ENCODE data around the gene ODAM. TPM values are rescaled to one million over a fixed set of nuclear protein-coding genes. Genes with fewer than 3 reads are reported as not detected.
"Not testable (repeated sequence)": the region's sequence is repeated elsewhere in the genome, so short reads cannot be mapped to it uniquely, and the experiment has no call there.

The ODAM gene
- total and polyA plus RNA-seq, 2 of the 8 experiments (the other 6 are each of a cell fraction or from before 2014, with no cell fraction given), result 0.21 TPM; not detected in 1

- H2BK5ac ChIP-seq (ENCODE audit: low read depth, low read length); H4K20me1 ChIP-seq (replicated peaks in 1 of 2; ENCODE audit: control insufficient read depth in 1 of 2, insufficient read depth in 2 of 2, low read length in 2 of 2); H3K4me2 ChIP-seq (ENCODE audit: insufficient read depth in 1 of 2, low read depth in 2 of 2, low read length in 2 of 2); H3K14ac ChIP-seq (ENCODE audit: insufficient read length); H3K23ac ChIP-seq (ENCODE audit: insufficient read length); H3K27ac ChIP-seq (ENCODE audit: low read depth, low read length); H3K23me2 ChIP-seq (ENCODE audit: low read depth, low read length); H4K91ac ChIP-seq (replicated peaks; ENCODE audit: insufficient read length, low read length); H3K9ac ChIP-seq (replicated peaks in 1 of 4; ENCODE audit: extremely low read depth in 1 of 4, low read depth in 3 of 4, low read length in 3 of 4); FAIRE-seq; H2BK20ac ChIP-seq (ENCODE audit: low read length); H3K4me1 ChIP-seq (replicated peaks in 1 of 4; ENCODE audit: control insufficient read depth in 3 of 4, insufficient read depth in 4 of 4, low read length in 3 of 4); H3K56ac ChIP-seq (replicated peaks; ENCODE audit: insufficient read length, low read depth, low read length); H2AK5ac ChIP-seq (ENCODE audit: low read depth, low read length); H3K18ac ChIP-seq (ENCODE audit: extremely low read depth, low read length); H3K9me3 ChIP-seq (ENCODE audit: insufficient read depth in 2 of 2, low read depth in 1 of 2, low read length in 1 of 2); H2BK12ac ChIP-seq (ENCODE audit: low read depth, low read length); H3K79me2 ChIP-seq (ENCODE audit: control insufficient read depth in 1 of 2, insufficient read depth in 2 of 2, low read length in 2 of 2); DNase-seq (ENCODE audit: low read depth in 1 of 2, low spot score in 2 of 2); H3K4me3 ChIP-seq (ENCODE audit: extremely low read depth in 1 of 4, insufficient read depth in 2 of 4, low read depth in 3 of 4, low read length in 4 of 4); POLR2A ChIA-PET (ENCODE audit: partially characterized antibody); H2BK120ac ChIP-seq (replicated peaks; ENCODE audit: low read depth, low read length); H2BK15ac ChIP-seq (ENCODE audit: low read length); H3K36me3 ChIP-seq (ENCODE audit: control insufficient read depth in 2 of 4, insufficient read depth in 4 of 4, low read length in 3 of 4); H3K27me3 ChIP-seq (replicated peaks in 1 of 4; ENCODE audit: control insufficient read depth in 3 of 4, extremely low read depth in 1 of 4, insufficient read depth in 3 of 4, low read length in 3 of 4); H3K4ac ChIP-seq (replicated peaks; ENCODE audit: insufficient read length, low read depth, low read length); H3K79me1 ChIP-seq (ENCODE audit: low read depth, low read length); H4K5ac ChIP-seq (ENCODE audit: insufficient read length, low read depth, low read length); H4K8ac ChIP-seq (ENCODE audit: extremely low read depth, insufficient read depth, low read length): not testable (repeated sequence)
- peak overlapping the region; percentile 82; the same call in 1 of the 2 replicates for H2AFZ ChIP-seq (ENCODE audit: low read length)
- WGBS, 2 experiments (ENCODE audit: extremely low coverage in 1 of 2, insufficient coverage in 1 of 2, insufficient read length in 1 of 2, insufficient replicate concordance in 2 of 2, low coverage in 1 of 2, low lambda C conversion rate in 2 of 2, missing lambda C conversion rate in 1 of 2), result 78% methylated on average over 4 of the region's 4 CpGs; no CpG with 5 or more reads in 1 of the 2 experiments
- CTCF ChIA-PET (ENCODE audit: partially characterized antibody), result interaction anchor here (0.7 to 1.5 kb wide), 3 partner anchors 316 to 347 kb away, joined by 3 to 4 read pairs (median 4); no protein-coding TSS in a partner anchor
These were observed 17.2 kb downstream of the ODAM start for GRCh38 chr4:70212752-70213151.

GRCh38 chr4:70216109-70216508 is 20.6 kb downstream of the ODAM start:
- H2BK120ac ChIP-seq (replicated peaks; ENCODE audit: low read depth, low read length); H2BK15ac ChIP-seq (ENCODE audit: low read length); H2BK20ac ChIP-seq (ENCODE audit: low read length); H3K79me1 ChIP-seq (ENCODE audit: low read depth, low read length); H3K4me2 ChIP-seq (ENCODE audit: insufficient read depth in 1 of 2, low read depth in 2 of 2, low read length in 2 of 2); H3K27ac ChIP-seq (ENCODE audit: low read depth, low read length); H4K20me1 ChIP-seq (replicated peaks in 1 of 2; ENCODE audit: control insufficient read depth in 1 of 2, insufficient read depth in 2 of 2, low read length in 2 of 2); H3K56ac ChIP-seq (replicated peaks; ENCODE audit: insufficient read length, low read depth, low read length); H2BK5ac ChIP-seq (ENCODE audit: low read depth, low read length); H3K27me3 ChIP-seq (replicated peaks in 1 of 4; ENCODE audit: control insufficient read depth in 3 of 4, extremely low read depth in 1 of 4, insufficient read depth in 3 of 4, low read length in 3 of 4); H4K5ac ChIP-seq (ENCODE audit: insufficient read length, low read depth, low read length); DNase-seq (ENCODE audit: low read depth in 1 of 2, low spot score in 2 of 2); H2AK5ac ChIP-seq (ENCODE audit: low read depth, low read length); H3K4me1 ChIP-seq (replicated peaks in 1 of 4; ENCODE audit: control insufficient read depth in 3 of 4, insufficient read depth in 4 of 4, low read length in 3 of 4); H2AFZ ChIP-seq (ENCODE audit: low read length); H3K18ac ChIP-seq (ENCODE audit: extremely low read depth, low read length); H3K23ac ChIP-seq (ENCODE audit: insufficient read length); H3K36me3 ChIP-seq (ENCODE audit: control insufficient read depth in 2 of 4, insufficient read depth in 4 of 4, low read length in 3 of 4); H3K4ac ChIP-seq (replicated peaks; ENCODE audit: insufficient read length, low read depth, low read length); H2BK12ac ChIP-seq (ENCODE audit: low read depth, low read length); CTCF ChIA-PET (ENCODE audit: partially characterized antibody); H3K9ac ChIP-seq (replicated peaks in 1 of 4; ENCODE audit: extremely low read depth in 1 of 4, low read depth in 3 of 4, low read length in 3 of 4); H3K9me3 ChIP-seq (ENCODE audit: insufficient read depth in 2 of 2, low read depth in 1 of 2, low read length in 1 of 2); POLR2A ChIA-PET (ENCODE audit: partially characterized antibody); H3K79me2 ChIP-seq (ENCODE audit: control insufficient read depth in 1 of 2, insufficient read depth in 2 of 2, low read length in 2 of 2); H3K23me2 ChIP-seq (ENCODE audit: low read depth, low read length); H4K91ac ChIP-seq (replicated peaks; ENCODE audit: insufficient read length, low read length); H3K4me3 ChIP-seq (ENCODE audit: extremely low read depth in 1 of 4, insufficient read depth in 2 of 4, low read depth in 3 of 4, low read length in 4 of 4); H4K8ac ChIP-seq (ENCODE audit: extremely low read depth, insufficient read depth, low read length); H3K14ac ChIP-seq (ENCODE audit: insufficient read length): not testable (repeated sequence)
- FAIRE-seq, result peak; percentile 81
